GM18508 (cell line): ENCODE results near the gene TM9SF2.
"Not testable (repeated sequence)": the region's sequence is repeated elsewhere in the genome, so short reads cannot be mapped to it uniquely, and the experiment has no call there.

ENCODE experiments used
- ATAC-seq: cut with Tn5 transposase; IDR thresholded peaks from one replicate; pipeline ENCODE4 v1.9.1; 2021; ENCODE audit warnings: moderate number of reproducible peaks; ENCODE audit not compliant: insufficient read depth, unreplicated experiment

The TM9SF2 gene

GRCh38 chr13:99489028-99489427 lies 12.2 kb upstream of the TM9SF2 start:
- ATAC-seq, result no peak

GRCh38 chr13:99491750-99492149 lies 9.5 kb upstream of the TM9SF2 start:
- ATAC-seq, result not testable (repeated sequence)

- ATAC-seq, result no peak
These were observed 5.6 kb upstream of the TM9SF2 start for GRCh38 chr13:99495466-99496183.

GRCh38 chr13:99496184-99497142 lies 4.8 kb upstream of the TM9SF2 start:
- peak; percentile 44 for ATAC-seq

- ATAC-seq, result peak; percentile 26
These were observed 2.8 kb upstream of the TM9SF2 start for GRCh38 chr13:99498171-99499161.

GRCh38 chr13:99500839-99501183 lies 461 bp upstream of the TM9SF2 start:
- peak; percentile 2 for ATAC-seq

GRCh38 chr13:99501848-99502301 lies 603 bp downstream of the TM9SF2 start:
- ATAC-seq, result no peak

GRCh38 chr13:99505814-99506269 lies 4.6 kb downstream of the TM9SF2 start:
- ATAC-seq, result no peak

GRCh38 chr13:99506634-99507033 lies 5.4 kb downstream of the TM9SF2 start:
- peak; percentile 75 for ATAC-seq

GRCh38 chr13:99507054-99507453 lies 5.8 kb downstream of the TM9SF2 start:
- ATAC-seq, result no peak

- ATAC-seq, result no peak
These were observed 6.3 kb downstream of the TM9SF2 start for GRCh38 chr13:99507551-99507950.

- no peak for ATAC-seq
These were observed 6.7 kb downstream of the TM9SF2 start for GRCh38 chr13:99507986-99508385.

- no peak for ATAC-seq
These were observed 8.2 kb downstream of the TM9SF2 start for GRCh38 chr13:99509479-99509878.

- ATAC-seq, result no peak
These were observed 13.5 kb downstream of the TM9SF2 start for GRCh38 chr13:99514801-99515200.

- ATAC-seq, result no peak
These were observed 15.1 kb downstream of the TM9SF2 start for GRCh38 chr13:99516153-99516929.

GRCh38 chr13:99517577-99517976 lies 16.3 kb downstream of the TM9SF2 start:
- ATAC-seq, result no peak

GRCh38 chr13:99517984-99518383 lies 16.7 kb downstream of the TM9SF2 start:
- no peak for ATAC-seq

- ATAC-seq, result no peak
These were observed 21.0 kb downstream of the TM9SF2 start for GRCh38 chr13:99522298-99522697.

GRCh38 chr13:99523838-99524237 lies 22.6 kb downstream of the TM9SF2 start:
- ATAC-seq, result no peak
